ENCODE measurements around the gene SVIL.
"Not testable (repeated sequence)": the region's sequence is repeated elsewhere in the genome, so short reads cannot be mapped to it uniquely, and the experiment has no call there.

SVIL gene

GRCh38 chr10:29608062-29608461 lies 26.7 kb downstream of the SVIL start:
- Histone ChIP-seq H3K36me3 (ENCODE audit: insufficient read depth, insufficient read length, low read length) (peaks cover 53% of the 10 kb centered on the region), H3K4me1 (ENCODE audit: insufficient read depth, insufficient read length) (peaks cover 2% of the 10 kb centered on the region), H3K9me3 (ENCODE audit: insufficient read depth, low read length) (peaks cover 18% of the 10 kb centered on the region; the same call in 1 of the 2 replicates), H3K27me3 (ENCODE audit: insufficient read depth, insufficient read length) (no peaks in the 10 kb centered on the region), H3K9ac (ENCODE audit: insufficient read length, low read depth) (no peak overlapping the region), H3K4me3 (ENCODE audit: insufficient read length, low read depth) (no peak overlapping the region)
- no peak for TF ChIP-seq SUZ12 (IDR thresholded peaks at IDR 0.05; ENCODE audit: extremely low read depth, insufficient read depth, insufficient read length)
- TF ChIP-seq YY1 (IDR thresholded peaks at IDR 0.05; ENCODE audit: insufficient read depth, insufficient read length), result no peak
- no peak for DNase-seq (ENCODE audit: low read depth, low spot score)

GRCh38 chr10:29607576-29607975 lies 27.2 kb downstream of the SVIL start:
- Histone ChIP-seq H3K4me3 (ENCODE audit: insufficient read length, low read depth) (no peak overlapping the region), H3K9me3 (ENCODE audit: insufficient read depth, low read length) (peaks cover 18% of the 10 kb centered on the region; the same call in 1 of the 2 replicates), H3K9ac (ENCODE audit: insufficient read length, low read depth) (no peak overlapping the region), H3K4me1 (ENCODE audit: insufficient read depth, insufficient read length) (peaks cover 2% of the 10 kb centered on the region), H3K36me3 (ENCODE audit: insufficient read depth, insufficient read length, low read length) (peaks cover 54% of the 10 kb centered on the region), H3K27me3 (ENCODE audit: insufficient read depth, insufficient read length) (no peaks in the 10 kb centered on the region)
- TF ChIP-seq YY1 (IDR thresholded peaks at IDR 0.05; ENCODE audit: insufficient read depth, insufficient read length) (no peak), ZNF274 (IDR thresholded peaks at IDR 0.05; ENCODE audit: low read depth, low read length) (no peak), SUZ12 (IDR thresholded peaks at IDR 0.05; ENCODE audit: extremely low read depth, insufficient read depth, insufficient read length) (no peak)
- DNase-seq (ENCODE audit: low read depth, low spot score), result no peak

- not testable (repeated sequence) for H3K4me3 ChIP-seq (ENCODE audit: insufficient read length, low read depth); H3K9ac ChIP-seq (ENCODE audit: insufficient read length, low read depth); H3K27me3 ChIP-seq (ENCODE audit: insufficient read depth, insufficient read length); DNase-seq (ENCODE audit: low read depth, low spot score); H3K4me1 ChIP-seq (ENCODE audit: insufficient read depth, insufficient read length)
- Histone ChIP-seq H3K36me3 (ENCODE audit: insufficient read depth, insufficient read length, low read length) (peaks cover 55% of the 10 kb centered on the region), H3K9me3 (ENCODE audit: insufficient read depth, low read length) (peaks cover 18% of the 10 kb centered on the region; the same call in 1 of the 2 replicates)
Measured at GRCh38 chr10:29606693-29607092, 28.1 kb downstream of the SVIL start.

DNA sequence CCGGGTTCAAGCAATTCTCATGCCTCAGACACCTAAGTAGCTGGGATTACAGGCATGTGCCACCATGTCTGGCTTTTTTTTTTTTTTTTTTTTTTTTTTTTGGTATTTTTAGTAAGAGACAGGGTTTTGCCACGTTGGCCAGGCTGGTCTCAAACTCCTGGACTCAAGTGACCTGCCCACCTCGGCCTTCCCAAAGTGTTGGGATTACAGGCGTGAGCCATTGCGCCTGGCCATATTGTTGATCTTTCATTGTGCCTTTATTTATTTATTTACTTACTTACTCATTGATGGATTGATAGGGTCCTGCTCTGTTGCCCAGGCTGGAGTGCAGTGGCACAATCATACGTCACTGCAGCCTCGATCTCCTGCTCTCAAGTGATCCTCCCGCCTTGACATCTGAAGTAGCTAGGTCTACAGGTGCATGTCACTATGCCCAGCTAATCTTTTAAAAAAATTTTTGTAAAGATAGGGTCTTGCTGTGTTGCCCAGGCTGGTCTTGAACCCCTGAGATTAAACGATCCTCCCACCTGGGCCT lies 30.4 kb downstream of the SVIL start:
- H3K36me3 ChIP-seq (ENCODE audit: insufficient read depth, insufficient read length, low read length), result peaks cover 41% of the 10 kb centered on the region
- no peak overlapping the region for H3K9ac ChIP-seq (ENCODE audit: insufficient read length, low read depth)
- TF ChIP-seq SUZ12 (IDR thresholded peaks at IDR 0.05; ENCODE audit: extremely low read depth, insufficient read depth, insufficient read length) (no peak), YY1 (IDR thresholded peaks at IDR 0.05; ENCODE audit: insufficient read depth, insufficient read length) (no peak), ZNF274 (IDR thresholded peaks at IDR 0.05; ENCODE audit: low read depth, low read length) (no peak)
- DNase-seq (ENCODE audit: low read depth, low spot score), result no peak
- no peaks in the 10 kb centered on the region for H3K27me3 ChIP-seq (ENCODE audit: insufficient read depth, insufficient read length)
- H3K4me3 ChIP-seq (ENCODE audit: insufficient read length, low read depth), result no peak overlapping the region
- peaks cover 4% of the 10 kb centered on the region for H3K4me1 ChIP-seq (ENCODE audit: insufficient read depth, insufficient read length)
- peaks cover 10% of the 10 kb centered on the region; the same call in 1 of the 2 replicates for H3K9me3 ChIP-seq (ENCODE audit: insufficient read depth, low read length)

DNA sequence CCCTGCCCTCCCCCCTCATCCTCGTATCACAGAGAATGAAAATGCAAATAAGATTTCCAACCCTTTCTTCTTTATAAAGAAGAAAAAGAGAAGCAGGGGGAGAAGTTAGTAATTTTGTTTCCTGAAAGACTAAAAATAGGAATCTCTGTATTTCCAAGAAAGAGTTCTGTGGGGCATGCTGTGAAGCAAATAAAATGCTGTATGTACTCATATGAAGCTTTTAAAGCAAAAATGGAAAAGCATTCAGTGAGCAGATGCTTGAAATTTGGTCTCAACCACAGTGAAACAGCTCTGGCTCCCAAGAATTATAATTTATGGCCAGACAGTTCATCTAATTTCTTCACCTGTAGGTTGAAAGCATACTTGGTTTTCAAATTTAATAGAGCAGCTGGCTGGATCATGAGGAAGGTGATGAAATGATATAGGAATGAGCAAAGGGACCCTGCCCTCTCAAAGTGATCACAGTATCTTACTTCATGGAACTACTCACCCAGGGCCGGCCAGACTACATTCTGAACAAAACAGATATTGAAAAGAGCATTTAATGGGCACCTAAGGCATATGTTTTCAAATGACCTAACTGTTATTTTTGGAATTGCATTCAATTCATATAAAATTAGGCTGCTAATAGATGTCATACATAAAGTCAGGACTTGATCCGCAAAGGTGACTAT lies 31.4 kb downstream of the SVIL start:
- no peak for DNase-seq (ENCODE audit: low read depth, low spot score)
- TF ChIP-seq ZNF274 (IDR thresholded peaks at IDR 0.05; ENCODE audit: low read depth, low read length) (no peak), SUZ12 (IDR thresholded peaks at IDR 0.05; ENCODE audit: extremely low read depth, insufficient read depth, insufficient read length) (no peak), YY1 (IDR thresholded peaks at IDR 0.05; ENCODE audit: insufficient read depth, insufficient read length) (no peak)
- H3K9me3 ChIP-seq (ENCODE audit: insufficient read depth, low read length), result no peaks in the 10 kb centered on the region

GRCh38 chr10:29600821-29601220 lies 34.0 kb downstream of the SVIL start:
- Histone ChIP-seq H3K4me1 (ENCODE audit: insufficient read depth, insufficient read length) (peaks cover 2% of the 10 kb centered on the region), H3K9me3 (ENCODE audit: insufficient read depth, low read length) (no peaks in the 10 kb centered on the region), H3K36me3 (ENCODE audit: insufficient read depth, insufficient read length, low read length) (peaks cover 46% of the 10 kb centered on the region), H3K4me3 (ENCODE audit: insufficient read length, low read depth) (no peak overlapping the region), H3K27me3 (ENCODE audit: insufficient read depth, insufficient read length) (no peaks in the 10 kb centered on the region), H3K9ac (ENCODE audit: insufficient read length, low read depth) (no peak overlapping the region)
- TF ChIP-seq YY1 (IDR thresholded peaks at IDR 0.05; ENCODE audit: insufficient read depth, insufficient read length) (no peak), SUZ12 (IDR thresholded peaks at IDR 0.05; ENCODE audit: extremely low read depth, insufficient read depth, insufficient read length) (no peak), ZNF274 (IDR thresholded peaks at IDR 0.05; ENCODE audit: low read depth, low read length) (no peak)
- no peak for DNase-seq (ENCODE audit: low read depth, low spot score)

More for the DNA sequence above, 31.4 kb downstream of the SVIL start:
- no peak overlapping the region for H3K4me3 ChIP-seq (ENCODE audit: insufficient read length, low read depth)
- peaks cover 34% of the 10 kb centered on the region for H3K36me3 ChIP-seq (ENCODE audit: insufficient read depth, insufficient read length, low read length)
- peaks cover 4% of the 10 kb centered on the region for H3K4me1 ChIP-seq (ENCODE audit: insufficient read depth, insufficient read length)
- no peak overlapping the region for H3K9ac ChIP-seq (ENCODE audit: insufficient read length, low read depth)
- no peaks in the 10 kb centered on the region for H3K27me3 ChIP-seq (ENCODE audit: insufficient read depth, insufficient read length)

GRCh38 chr10:29600067-29600466 lies 34.7 kb downstream of the SVIL start:
- no peak overlapping the region for H3K9ac ChIP-seq (ENCODE audit: insufficient read length, low read depth)
- TF ChIP-seq ZNF274 (IDR thresholded peaks at IDR 0.05; ENCODE audit: low read depth, low read length), result no peak
- no peak for TF ChIP-seq SUZ12 (IDR thresholded peaks at IDR 0.05; ENCODE audit: extremely low read depth, insufficient read depth, insufficient read length)
- no peak for TF ChIP-seq YY1 (IDR thresholded peaks at IDR 0.05; ENCODE audit: insufficient read depth, insufficient read length)
- no peak overlapping the region for H3K4me3 ChIP-seq (ENCODE audit: insufficient read length, low read depth)
- H3K4me1 ChIP-seq (ENCODE audit: insufficient read depth, insufficient read length), result peaks cover 2% of the 10 kb centered on the region
- H3K27me3 ChIP-seq (ENCODE audit: insufficient read depth, insufficient read length), result no peaks in the 10 kb centered on the region
- peaks cover 52% of the 10 kb centered on the region for H3K36me3 ChIP-seq (ENCODE audit: insufficient read depth, insufficient read length, low read length)
- DNase-seq (ENCODE audit: low read depth, low spot score), result no peak
- H3K9me3 ChIP-seq (ENCODE audit: insufficient read depth, low read length), result no peaks in the 10 kb centered on the region
